ENCODE measurements around the gene CLCN7. TPM values are rescaled to one million over a fixed set of nuclear protein-coding genes. Genes with fewer than 3 reads are reported as not detected.

Gene CLCN7
- total and polyA plus RNA-seq, 2 of the 13 experiments (the other 11 are each of a cell fraction or from before 2014, with no cell fraction given): 24.6 to 25.1 TPM

GRCh38 chr16:1492923-1493745 lies 18.3 kb upstream of the CLCN7 start, which contains the start of gene TELO2 (continued):
- TF ChIP-seq CEBPZ (IDR thresholded peaks at IDR 0.05; ENCODE audit: low read length): no peak
- TF ChIP-seq ZNF33B (CRISPR knock-in tag; IDR thresholded peaks at IDR 0.05): no peak
- TF ChIP-seq GZF1 (CRISPR knock-in tag; IDR thresholded peaks at IDR 0.05): no peak
- 0 out of 2 replicates have a peak, but pooled peaks have one; percentile 31 for TF ChIP-seq REL (CRISPR knock-in tag; conservative IDR thresholded peaks at IDR 0.05)
- TF ChIP-seq MLLT10 (CRISPR knock-in tag; IDR thresholded peaks at IDR 0.05): no peak
- no peak for TF ChIP-seq ATAD3A (CRISPR knock-in tag; IDR thresholded peaks at IDR 0.05)
- TF ChIP-seq SETDB1 (CRISPR knock-in tag; IDR thresholded peaks at IDR 0.05; ENCODE audit: borderline replicate concordance): no peak
- TF ChIP-seq ZNF10 (CRISPR knock-in tag; IDR thresholded peaks at IDR 0.05; ENCODE audit: borderline replicate concordance, low read depth): no peak
- peak; percentile 37; the same call in 1 of the 2 replicates for TF ChIP-seq SP2 (CRISPR knock-in tag; IDR thresholded peaks at IDR 0.05)
- TF ChIP-seq ZFY (CRISPR knock-in tag; IDR thresholded peaks at IDR 0.05): peak; percentile 90
- no peak for TF ChIP-seq DPF2 (CRISPR knock-in tag; IDR thresholded peaks at IDR 0.05; ENCODE audit: borderline replicate concordance, low read depth)
- TF ChIP-seq THAP8 (CRISPR knock-in tag; IDR thresholded peaks at IDR 0.05; ENCODE audit: borderline replicate concordance): no peak
- no peak for TF ChIP-seq ELK4 (CRISPR knock-in tag; IDR thresholded peaks at IDR 0.05; ENCODE audit: borderline replicate concordance)
- TF ChIP-seq GATAD2A (CRISPR knock-in tag; IDR thresholded peaks at IDR 0.05): peak; percentile 31
- TF ChIP-seq RFX3 (CRISPR knock-in tag; IDR thresholded peaks at IDR 0.05): no peak
- TF ChIP-seq FOXP1 (IDR thresholded peaks at IDR 0.05): no peak
- no peak for TF ChIP-seq FOXP1 (CRISPR knock-in tag; IDR thresholded peaks at IDR 0.05)
- TF ChIP-seq ZNF512B (CRISPR knock-in tag; IDR thresholded peaks at IDR 0.05; ENCODE audit: borderline replicate concordance): no peak
- TF ChIP-seq SIX4 (CRISPR knock-in tag; IDR thresholded peaks at IDR 0.05): 0 out of 2 replicates have a peak, but pooled peaks have one; percentile 20
- TF ChIP-seq NKX3-1 (CRISPR knock-in tag; IDR thresholded peaks at IDR 0.05): no peak
- peak; percentile 64; the same call in 1 of the 2 replicates for TF ChIP-seq ZNF564 (CRISPR knock-in tag; IDR thresholded peaks at IDR 0.05)
- peak; percentile 22; the same call in 1 of the 2 replicates for TF ChIP-seq FOXO1 (CRISPR knock-in tag; IDR thresholded peaks at IDR 0.05)
- TF ChIP-seq ZNF546 (CRISPR knock-in tag; conservative IDR thresholded peaks at IDR 0.05): no peak
- no peak for TF ChIP-seq CCAR2 (optimal IDR thresholded peaks at IDR 0.05; ENCODE audit: low read depth, low read length)
